ENCODE data around the gene EML2.

GRCh38 chr19:45581576-45581975 lies 57.6 kb downstream of the EML2 start:
- TF ChIP-seq POLR2A (IDR thresholded peaks at IDR 0.05) (no peak), EP300 (IDR thresholded peaks at IDR 0.05; ENCODE audit: low read depth) (no peak)

All from transverse colon (tissue), 1 donor.